T47D (cell line): ENCODE data around the gene PARP8.
A peak's percentile ranks its signal among the peaks of the same experiment; 100 is the strongest.

Experiments used
- DNase-seq, 2 experiments: peaks; one replicate each; pipeline versions ENCODE4 v3.0.0 to v3.0.0-alpha.2; 2011 to 2012; ENCODE audit warnings: low read depth in 1 of 2, low spot score in 1 of 2
- JUND ChIP-seq: IDR thresholded peaks from 2 replicates; pipeline ENCODE4 v1.6.1; 2012; ENCODE audit warnings: low read depth
- in situ Hi-C: cut with HindIII; loops from 2 replicates; pipeline ENCODE4 v1.10.0; 2016; ENCODE audit warnings: low sequenced_read_pairs, low pct_unique_long_range_greater_than_20kb

Gene PARP8

DNA sequence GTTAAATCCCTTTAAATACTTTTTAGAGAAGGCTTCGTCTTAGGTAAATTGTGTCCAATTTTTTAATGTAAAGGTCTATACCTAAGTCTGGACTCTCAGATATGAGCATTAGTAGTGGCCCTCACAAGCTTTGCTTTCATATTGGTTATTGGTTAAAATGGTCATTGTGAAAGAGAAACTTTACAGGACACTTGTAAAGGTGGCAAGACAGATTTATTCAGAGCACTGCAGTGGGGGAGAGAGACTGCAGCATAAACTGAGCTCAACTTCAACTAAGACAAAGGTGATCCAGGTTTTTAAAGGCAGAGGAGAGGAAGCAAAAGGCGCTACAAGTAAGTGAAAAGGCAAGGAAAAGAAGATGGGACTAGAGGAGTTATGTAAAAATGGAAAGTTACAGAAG, 157.7 kb downstream of the PARP8 start:
- TF ChIP-seq JUND = no peak
- no peak for DNase-seq
- in situ Hi-C loops = no loop called here

DNA sequence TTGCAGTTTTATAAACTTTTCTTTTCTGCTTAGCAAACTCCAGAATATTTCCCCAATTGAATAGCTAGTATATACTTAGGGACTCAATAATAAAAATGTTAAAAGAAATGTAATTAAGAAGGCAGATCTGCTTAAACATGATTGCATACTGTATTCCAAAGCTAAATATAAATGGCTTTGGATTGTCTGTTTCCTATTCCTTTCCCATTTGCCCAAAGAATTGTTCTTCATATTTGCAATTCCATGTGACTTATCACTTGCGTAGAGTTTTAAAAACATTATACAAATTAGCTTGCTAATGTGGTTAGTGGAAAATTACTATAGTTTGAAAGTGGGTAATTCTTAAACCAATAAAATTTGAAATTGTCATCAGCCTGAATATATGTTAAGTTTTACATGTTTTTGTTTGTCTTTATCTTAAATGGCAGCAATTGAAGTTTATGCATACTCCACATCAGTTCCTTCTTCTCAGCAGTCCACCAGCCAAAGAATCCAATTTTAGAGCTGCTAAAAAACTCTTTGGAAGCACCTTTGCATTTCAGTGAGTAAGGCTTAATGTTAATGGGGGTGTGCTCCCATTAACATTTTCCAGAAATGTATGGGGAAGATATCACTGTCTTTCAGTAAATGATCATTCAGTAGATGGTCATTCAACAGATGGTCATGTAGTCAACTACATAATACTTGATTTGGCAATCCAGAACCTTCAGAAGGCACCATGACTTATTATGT, 161.2 kb downstream of the PARP8 start:
- no peak for DNase-seq
- no peak for TF ChIP-seq JUND
- in situ Hi-C loops = no loop called here

DNA sequence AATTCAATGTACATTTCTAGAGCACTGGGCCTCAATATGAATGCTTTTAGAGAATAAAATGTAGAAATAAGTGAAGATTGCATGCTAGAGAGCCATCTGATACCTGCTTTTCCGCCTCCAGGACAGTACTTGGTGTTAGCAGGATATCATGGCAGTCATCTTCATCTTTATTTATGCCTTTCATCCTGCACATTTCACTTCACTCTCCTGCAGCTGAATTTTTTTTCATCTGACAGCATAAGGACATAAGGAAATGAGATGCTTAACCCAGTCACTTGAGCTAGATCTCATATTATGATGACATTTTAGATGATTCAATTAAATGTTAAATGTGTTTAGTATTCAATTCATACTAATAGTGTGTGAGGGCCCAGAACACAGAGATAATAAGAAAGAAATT, 162.6 kb downstream of the PARP8 start:
- no peak for TF ChIP-seq JUND
- in situ Hi-C loops = no loop called here

DNA sequence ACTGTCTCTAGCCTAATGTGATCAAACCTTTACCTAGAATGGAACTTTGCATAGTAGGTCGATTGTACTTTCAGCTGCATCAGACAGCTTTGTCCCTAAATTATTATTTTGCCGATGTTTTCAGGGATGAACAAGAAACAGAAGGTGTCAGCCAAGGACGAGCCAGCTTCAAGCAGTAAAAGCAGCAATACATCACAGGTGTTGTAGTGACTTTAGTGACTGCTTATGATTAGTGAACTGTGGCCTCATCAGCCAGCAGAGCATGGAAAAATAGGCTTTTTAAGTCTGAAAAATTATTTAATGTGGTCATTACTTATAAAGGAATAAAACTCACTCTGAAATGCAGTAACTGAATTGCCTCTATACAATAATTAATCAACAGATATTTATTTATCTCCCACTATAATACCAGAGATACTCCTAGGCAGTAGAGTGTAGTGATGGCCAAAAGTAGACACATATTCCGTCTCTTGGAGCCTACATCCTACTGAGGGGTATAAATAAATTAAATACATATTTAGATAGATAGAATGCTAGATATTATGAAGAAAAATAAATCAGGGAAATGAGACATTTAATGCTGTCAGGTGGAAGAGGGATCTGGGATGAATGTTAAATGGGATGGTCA, 166.3 kb downstream of the PARP8 start:
- in situ Hi-C loops = no loop called here
- DNase-seq = no peak
- no peak for TF ChIP-seq JUND

More for the DNA sequence above, 162.6 kb downstream of the PARP8 start:
- DNase-seq = no peak

DNA sequence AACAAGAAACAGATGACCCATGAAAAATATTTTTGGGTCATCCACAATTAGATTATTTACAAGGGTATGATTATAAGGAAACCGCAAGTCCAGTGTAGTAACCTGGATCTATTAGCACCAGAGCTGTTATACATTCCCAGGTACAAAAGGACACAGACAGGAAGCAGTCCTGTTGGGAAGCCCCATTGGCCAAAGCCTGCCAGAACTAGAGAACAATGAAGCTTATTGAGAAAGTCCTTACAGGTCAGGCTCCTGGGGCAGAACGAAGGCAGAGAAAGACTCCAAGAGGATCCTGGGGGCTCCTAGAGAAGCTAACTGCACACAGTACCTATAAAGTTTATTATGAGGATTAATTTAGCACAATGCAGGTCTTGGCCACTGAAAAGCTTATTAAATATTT, 169.9 kb downstream of the PARP8 start:
- in situ Hi-C loops = no loop called here
- TF ChIP-seq JUND = no peak
- no peak for DNase-seq

DNA sequence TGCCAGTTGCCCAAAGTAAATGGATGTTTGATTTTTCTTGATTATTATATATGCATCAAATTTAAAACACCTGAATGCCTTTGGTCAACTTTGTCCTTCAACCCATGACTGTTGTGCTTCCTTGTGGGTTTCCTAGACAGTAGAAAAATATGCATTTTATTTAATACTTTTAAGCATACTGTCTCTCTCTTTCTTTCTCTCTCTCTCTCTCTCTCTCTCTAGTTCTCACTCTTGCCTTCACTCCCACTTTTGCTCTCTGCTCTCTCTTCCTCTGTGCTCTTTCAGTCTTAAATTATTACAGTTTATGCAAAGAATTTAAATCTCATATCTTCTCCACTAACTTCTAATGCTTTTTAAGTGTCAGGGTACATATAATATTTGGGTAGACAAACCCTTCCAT, 173.0 kb downstream of the PARP8 start:
- no peak for TF ChIP-seq JUND
- DNase-seq = no peak
- in situ Hi-C loops = no loop called here

DNA sequence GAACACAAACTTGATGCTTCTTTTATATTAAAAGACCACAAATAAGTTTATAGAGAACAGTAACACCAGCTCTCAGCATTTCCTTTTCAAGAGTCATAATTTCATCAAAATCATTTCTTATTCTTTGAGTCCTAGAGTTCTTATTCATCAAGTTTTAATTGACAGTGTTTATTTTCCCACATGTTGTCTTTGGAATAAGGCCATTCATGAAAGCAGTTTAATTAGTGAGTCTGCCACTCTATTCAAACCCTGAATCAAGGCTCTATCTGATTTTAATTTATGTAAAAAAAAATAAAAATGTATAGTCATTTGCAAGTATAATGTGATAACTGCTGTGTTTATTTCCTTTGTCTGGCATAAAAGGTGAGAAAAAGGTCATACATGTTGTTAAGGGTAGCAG, 176.7 kb downstream of the PARP8 start:
- DNase-seq = no peak
- in situ Hi-C loops = no loop called here
- TF ChIP-seq JUND = no peak

DNA sequence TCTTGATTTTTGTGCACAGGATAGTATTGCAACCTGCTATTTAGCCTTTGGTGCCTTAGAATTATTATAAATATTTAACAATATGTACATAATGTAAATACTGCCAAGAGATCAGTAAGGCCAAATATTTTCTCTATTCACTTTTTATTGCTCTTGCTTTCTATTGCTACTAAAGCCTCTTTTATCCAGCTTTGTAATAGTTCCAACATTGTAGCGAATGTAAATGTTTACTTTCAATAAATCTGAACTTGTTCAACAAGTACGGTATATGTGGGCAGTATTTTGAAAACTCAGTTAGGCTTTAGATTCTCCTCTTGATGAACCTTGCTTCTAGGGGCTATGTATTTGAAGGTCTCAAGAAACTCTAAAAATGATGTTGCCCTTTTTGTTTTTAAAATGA, 179.8 kb downstream of the PARP8 start:
- DNase-seq = peak in 1 of 2 experiments; percentile 28
- TF ChIP-seq JUND = no peak
- in situ Hi-C loops = no loop called here

DNA sequence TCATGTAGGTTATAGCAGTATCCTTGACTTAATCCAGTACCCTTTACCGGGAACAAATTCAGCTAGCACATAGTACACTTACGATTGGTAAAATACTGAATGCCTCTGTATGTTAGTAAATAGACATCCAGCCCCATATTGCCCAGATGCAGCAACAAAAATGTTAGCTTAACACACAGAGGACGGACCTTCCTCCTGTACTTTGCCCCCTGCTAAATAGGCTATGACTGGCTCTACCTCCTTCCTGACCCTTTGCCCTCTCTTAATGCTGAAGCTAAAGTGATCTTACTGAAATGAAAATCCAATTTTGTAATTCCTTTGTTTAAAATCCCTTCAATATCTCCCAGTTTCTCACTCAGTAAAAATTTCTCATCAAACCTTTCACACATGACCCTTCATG, 183.1 kb downstream of the PARP8 start:
- DNase-seq = no peak
- no peak for TF ChIP-seq JUND
- in situ Hi-C loops = no loop called here

DNA sequence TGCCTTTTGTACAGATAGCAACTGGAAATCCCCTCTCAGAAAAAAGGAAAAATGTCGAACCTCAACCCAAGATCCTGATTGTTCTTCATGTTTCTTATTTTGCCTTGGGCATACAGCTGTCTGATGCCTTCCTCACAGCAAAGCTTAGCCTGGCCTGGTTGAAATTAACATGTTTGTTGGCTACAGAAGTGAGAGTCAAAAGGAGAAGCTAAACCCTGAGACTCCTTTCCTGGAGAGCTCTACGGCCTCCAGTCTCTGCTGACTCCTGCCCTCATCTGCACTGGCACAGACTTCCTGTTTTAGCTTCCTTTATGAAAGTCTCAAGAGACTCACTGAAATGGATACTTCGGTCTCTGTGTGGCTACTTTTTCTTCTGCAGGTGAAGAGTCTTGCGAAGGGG, 186.7 kb downstream of the PARP8 start:
- DNase-seq = no peak
- TF ChIP-seq JUND = no peak
- in situ Hi-C loops = no loop called here

DNA sequence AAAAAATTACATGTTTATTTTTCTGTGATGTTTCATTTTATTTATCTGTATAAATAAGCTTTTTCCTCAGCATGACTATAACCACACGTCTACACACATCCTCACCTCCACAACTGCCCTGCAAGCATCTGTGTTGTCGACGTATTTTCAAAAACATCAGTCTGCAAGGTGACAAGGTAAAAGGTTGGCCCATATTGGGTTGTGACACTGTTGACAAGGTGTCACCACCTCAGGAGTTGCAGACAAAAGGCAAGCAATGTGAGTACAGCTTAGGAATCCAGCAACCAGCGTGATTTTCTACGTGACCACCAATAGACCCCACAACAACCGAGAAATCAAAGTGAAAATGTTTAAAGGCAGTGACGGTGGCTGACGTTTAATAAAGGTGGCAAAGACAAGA, 187.6 kb downstream of the PARP8 start:
- no peak for DNase-seq
- no peak for TF ChIP-seq JUND
- in situ Hi-C loops = no loop called here

DNA sequence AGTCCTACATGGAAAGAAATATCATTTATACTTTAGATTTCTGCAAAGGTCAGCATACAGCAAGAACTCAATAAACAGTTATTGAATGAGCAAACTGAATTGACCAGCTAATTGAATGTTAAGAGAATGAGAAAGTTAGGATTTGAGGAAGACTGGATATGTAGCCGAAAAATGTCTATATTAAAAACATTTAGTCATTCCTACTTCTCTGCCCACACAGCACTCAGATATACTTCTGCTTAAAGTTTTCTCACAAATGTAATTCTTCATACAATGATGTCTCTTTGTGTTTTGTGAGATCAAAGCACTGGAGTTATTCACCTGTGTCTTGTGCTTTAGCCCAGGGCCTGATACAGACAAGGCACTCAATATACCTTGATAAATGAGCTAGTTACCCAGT, 188.6 kb downstream of the PARP8 start:
- TF ChIP-seq JUND = no peak

DNA sequence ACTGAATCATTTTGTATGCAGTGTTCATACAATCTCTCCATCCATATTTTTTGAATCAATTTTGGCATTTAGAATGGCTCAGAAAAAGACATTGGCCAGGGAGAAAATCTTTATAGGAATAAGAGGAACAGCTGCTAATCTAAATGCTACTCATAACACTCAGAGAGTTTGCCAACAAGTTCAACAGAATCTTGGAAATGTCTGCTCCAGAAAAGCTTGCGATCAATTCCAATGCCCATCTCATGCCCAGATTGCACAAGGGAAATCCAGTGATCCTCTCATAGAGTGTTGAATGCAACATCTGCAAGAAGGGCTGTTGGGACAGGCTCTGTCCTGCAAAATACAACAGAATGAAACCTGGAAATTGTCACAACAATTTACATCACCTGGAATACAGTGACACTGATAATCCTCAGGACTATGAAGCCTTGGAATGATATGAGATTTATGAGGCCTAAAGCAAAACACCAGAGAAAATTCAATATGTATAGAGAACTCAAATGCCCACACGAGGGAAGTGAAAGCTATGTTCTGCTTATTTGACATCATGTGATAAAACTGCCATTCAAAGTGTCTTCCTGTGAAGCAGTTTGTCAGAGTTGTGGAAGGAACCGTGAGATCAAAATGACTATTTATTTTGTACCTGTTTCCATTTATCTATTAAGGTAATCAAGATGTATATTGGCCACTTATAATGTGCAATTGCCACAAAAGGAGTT, 190.1 kb downstream of the PARP8 start:
- no peak for TF ChIP-seq JUND
- in situ Hi-C loops = no loop called here
- DNase-seq = no peak

More for the DNA sequence above, 188.6 kb downstream of the PARP8 start:
- no peak for DNase-seq
- in situ Hi-C loops = no loop called here
